DMS53 treated with DMSO at 0.1 percent for 48 hours (cell line): Measurements from ENCODE around the gene C22orf31.
"Not testable (repeated sequence)": the region's sequence is repeated elsewhere in the genome, so short reads cannot be mapped to it uniquely, and the experiment has no call there.

Source experiments
- DNase-seq: peaks from one replicate; lab custom pipeline; 2025; ENCODE audit not compliant: unreplicated experiment; lab: John Stamatoyannopoulos, UW

C22orf31 gene

DNA sequence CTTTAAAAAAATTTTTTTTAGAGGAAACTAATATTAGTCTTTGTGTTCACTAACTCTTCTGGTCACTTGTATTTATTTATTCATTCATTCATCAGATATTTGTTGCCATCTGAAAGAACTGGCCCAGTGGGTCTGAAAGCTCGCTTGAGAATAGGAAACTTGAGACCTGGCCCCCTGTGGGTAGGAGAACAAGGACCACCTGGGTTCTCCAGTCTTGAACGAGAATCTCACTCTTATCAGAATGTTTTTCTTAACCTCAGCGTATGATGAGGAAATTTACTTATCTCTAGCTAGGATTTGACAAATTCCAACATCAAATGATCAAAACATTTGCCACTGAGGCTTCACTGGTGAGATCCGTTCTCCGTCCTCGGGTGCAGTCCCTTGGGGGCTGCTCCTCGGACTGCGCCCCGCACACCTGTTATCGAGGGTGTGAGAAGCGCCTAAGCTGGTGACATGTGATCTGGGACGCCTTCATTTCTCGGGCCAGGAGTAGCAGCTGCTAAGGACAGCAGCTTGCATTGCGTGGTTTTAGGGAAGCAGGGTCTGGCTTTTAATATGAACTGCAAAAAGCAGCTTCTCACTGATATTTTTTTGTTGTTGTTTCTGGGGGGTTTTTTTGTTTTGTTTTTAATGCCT lies 6.3 kb downstream of the C22orf31 start:
- DNase-seq = no peak

DNA sequence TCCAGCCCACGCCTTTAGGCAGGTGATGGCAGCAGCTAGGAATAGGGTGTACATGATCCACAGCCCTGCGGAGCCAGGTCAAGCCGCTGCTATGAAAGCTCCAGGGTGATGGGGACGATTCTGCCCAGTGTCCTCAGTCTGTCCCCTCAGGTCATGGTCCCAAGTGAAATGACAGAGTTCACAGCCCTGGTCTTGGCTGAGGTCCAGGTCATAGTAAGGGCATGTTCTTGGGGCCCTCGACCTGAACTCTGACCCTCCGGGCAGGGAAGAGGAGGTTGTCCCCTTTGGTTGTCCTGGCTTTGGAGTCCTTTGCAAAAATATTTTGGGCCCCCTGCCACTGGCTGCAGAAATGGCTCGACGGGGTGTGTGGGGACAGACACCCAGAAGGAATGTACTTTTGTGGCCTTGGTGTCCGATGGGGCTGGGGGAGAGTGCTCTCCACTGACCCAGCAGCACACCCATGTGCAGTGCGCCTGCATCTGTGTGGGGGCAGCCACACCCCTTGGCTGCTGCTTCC lies 7.3 kb downstream of the C22orf31 start:
- no peak for DNase-seq

DNA sequence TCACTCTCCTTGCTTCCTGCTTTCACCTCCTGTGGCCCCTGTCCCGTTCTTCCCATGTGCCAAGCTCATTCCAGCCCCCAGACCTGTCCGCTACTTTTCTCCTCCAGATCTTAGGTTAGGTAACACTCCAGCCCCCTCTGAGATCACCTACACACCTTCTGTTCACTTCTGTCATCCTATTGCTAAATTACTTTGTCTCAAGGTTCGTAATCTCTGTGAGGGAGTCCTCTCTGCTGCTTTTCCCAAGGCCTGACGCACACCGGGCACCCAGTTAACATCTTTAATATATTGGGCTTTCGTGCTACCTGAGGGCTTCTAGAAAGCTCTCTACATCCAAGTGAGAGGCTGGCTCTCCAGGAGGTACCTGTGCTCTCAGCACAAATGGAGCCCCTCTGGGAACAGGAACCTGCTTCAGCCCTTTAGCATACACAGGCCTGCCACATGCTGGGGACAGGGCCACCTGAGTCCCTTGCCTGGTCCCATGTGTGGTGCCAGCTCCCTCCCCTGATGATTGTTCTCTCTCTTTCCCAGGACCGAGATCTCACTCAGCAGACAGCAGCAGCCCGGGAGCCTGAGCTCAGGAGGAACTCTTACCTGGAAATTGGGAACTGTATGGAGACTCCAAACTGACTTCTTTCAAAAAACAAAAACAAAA lies 8.5 kb downstream of the C22orf31 start:
- DNase-seq = no peak

DNA sequence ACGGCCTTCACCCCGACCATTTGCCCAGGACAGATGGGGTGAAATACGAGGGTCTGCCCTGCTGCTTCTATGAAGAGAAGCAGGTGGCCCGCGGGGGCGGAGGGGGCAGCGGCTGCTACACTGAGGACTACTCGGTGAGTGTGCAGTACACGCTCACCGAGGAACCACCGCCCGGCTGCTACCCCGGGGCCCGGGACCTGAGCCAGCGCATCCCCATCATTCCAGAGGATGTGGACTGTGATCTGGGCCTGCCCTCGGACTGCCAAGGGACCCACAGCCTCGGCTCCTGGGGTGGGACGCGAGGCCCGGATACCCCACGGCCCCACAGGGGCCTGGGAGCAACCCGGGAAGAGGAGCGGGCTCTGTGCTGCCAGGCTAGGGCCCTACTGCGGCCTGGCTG lies 11.2 kb downstream of the C22orf31 start:
- no peak for DNase-seq

DNA sequence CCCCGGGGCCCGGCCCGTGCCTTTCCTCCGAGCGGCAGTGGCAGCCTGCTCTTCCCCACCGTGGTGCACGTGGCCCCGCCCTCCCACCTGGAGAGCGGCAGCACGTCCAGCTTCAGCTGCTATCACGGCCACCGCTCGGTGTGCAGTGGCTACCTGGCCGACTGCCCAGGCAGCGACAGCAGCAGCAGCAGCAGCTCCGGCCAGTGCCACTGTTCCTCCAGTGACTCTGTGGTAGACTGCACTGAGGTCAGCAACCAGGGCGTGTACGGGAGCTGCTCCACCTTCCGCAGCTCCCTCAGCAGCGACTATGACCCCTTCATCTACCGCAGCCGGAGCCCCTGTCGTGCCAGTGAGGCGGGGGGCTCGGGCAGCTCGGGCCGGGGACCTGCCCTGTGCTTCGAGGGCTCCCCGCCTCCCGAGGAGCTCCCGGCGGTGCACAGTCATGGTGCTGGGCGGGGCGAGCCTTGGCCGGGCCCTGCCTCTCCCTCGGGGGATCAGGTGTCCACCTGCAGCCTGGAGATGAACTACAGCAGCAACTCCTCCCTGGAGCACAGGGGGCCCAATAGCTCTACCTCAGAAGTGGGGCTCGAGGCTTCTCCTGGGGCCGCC lies 11.9 kb downstream of the C22orf31 start:
- no peak for DNase-seq

DNA sequence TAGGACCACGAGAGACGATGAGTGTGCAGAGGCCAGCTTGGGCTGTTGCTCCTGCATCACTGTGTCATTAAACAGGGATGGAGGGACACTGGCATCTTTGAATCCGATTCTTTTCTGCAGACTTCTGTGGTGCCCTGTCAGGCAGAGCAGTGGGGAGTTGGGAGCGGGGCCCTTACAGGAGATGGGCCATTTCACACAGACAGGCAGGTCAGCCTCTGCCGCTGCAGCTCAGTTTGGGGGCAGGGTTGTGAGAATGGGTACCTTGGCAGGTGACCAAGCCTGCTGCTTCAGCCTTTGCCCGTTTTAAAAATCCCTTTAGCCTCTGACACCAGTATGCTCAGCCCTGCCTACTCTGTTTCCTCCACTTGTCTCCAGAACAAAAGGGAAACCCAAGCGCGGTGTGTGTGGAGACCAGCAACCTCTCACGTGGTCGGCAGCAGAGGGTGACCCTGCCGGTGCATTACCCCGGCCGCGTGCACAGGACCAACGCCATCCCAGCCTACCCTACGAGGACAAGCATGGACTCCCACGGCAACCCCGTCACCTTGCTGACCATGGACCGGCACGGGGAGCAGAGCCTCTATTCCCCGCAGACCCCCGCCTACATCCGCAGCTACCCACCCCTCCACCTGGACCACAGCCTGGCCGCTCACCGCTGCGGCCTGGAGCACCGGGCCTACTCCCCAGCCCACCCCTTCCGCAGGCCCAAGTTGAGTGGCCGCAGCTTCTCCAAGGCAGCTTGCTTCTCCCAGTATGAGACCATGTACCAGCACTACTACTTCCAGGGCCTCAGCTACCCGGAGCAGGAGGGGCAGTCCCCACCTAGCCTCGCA lies 12.6 kb downstream of the C22orf31 start:
- DNase-seq = no peak

DNA sequence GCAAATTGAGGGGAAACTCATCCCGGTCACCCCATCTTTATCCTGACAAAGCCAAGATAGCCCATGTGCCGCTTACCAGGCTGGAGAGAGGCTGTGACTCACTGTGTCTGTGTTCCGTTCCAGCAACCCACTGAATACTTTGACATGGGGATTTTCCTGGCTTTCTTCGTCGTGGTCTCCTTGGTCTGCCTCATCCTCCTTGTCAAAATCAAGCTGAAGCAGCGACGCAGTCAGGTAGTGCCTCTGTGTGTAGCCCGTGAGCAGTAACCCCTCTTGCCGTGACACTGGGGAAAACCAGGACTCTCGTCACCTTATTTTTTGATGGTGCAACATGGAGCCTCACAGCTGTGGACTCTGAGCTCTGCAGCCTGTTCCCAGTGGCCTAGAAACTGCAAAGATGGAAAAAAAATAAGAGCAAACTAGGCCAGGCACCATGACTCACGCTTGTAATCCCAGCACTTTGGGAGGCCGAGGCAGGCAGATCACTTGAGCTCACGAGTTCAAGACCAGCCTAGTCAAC lies 16.9 kb downstream of the C22orf31 start:
- DNase-seq = no peak

DNA sequence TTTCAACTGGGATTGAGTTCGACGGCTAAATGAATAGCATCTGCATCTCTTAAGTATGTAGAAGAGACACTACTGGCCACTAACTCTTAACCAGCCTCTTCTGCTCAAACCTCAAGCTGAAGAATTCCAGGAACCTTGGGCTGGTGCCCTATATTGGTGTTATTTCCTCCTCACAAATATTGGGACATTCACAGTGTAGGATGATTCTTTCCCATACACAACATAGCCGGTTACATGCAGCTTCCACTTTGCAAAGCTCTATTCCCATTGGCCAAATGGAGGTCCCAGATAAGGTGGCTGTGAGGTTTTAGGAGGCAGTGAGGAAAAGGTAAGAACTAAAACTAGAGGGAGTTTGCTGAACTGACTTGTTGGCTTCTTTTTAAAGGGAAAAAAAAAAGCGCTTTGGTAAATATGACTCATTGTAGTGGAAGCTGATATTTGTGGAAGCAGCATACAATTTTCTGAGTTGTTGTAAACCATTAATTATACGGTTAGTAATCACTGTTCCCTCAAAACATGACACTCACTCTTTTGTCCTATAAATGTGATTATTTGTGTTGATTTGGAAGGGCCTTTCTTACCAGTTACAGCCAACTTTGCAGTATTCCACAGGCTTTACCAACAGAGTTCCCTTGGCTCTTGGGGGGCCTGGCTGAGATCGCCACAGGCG lies 17.6 kb downstream of the C22orf31 start:
- no peak for DNase-seq

DNA sequence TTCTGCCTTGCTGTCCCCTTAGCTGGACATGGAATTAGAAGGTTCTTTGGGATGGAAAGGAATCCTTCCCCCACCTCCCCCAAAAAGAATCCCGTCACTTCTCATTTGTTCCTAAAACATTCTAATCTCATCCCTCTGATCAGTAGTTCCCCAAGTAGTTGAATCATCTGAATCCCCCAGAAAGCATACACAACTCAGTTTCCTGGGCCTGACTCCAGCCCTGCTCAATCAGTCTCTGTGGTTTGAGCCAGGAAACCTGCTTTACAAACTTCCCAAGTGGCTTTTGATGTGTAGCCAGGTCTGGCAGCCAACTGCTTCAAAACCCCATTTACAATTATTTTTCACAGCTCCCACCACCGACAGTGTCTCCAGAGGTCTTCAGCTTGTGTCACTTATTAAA lies 20.2 kb downstream of the C22orf31 start:
- DNase-seq = no peak

DNA sequence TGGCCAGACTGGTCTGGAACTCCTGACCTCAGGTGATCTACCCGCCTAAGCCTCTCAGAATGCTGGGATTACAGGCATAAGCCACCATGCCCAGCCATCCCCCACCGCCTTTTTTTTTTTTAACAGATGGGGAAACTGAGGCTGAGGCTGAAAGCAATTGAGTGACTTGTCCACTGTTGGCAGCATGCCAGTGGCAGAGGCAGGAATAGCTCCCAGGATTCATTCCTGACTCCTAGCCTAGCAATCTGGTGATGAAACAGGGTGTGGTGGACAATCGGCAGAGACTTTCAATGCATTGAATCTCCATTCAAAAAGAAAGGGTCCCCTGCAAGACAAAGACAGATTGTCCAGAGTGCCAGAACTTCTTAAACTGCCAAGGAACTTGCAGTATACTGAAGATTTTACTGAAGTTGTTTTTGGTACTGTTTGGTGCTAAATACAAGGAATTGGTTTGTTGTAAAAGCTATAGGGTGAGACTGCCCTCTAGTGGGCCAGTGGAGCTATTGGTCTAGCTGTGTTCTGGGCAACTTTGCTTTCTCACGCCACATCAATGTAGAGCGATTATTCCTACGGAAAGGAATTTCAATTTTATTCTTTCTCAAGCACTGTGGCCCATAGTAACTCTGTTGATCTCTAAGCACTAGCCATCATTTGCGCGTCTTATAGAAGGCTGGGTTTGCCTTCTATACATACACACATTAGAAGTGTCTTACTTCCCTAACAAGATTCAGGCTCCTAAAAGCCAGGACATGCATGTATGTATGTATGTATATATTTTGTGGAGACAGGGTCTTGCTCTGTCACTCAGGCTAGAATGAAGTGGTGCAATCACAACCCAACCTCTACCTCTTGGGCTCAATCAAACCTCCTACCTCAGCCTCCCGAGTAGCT lies 21.0 kb downstream of the C22orf31 start:
- peak; percentile 11 for DNase-seq

DNA sequence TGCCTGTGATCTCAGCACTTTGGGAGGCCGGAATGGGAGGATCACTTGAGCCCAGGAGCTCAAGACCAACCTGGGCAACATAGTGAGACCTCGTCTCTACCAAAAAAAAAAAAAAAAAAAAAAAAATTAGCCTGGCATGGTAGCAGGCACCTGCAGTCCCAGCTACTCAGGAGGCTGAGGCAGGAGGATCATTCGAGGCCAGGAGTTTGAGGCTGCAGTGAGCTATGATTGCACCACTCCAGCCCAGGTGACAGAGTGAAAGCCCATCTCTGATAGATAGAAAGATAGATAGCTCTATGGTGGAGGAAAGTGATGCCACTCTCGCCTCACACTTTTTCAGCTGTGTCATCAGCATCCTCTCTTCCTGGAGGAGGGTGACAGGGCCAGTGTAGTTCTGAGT lies 21.9 kb downstream of the C22orf31 start:
- not testable (repeated sequence) for DNase-seq

DNA sequence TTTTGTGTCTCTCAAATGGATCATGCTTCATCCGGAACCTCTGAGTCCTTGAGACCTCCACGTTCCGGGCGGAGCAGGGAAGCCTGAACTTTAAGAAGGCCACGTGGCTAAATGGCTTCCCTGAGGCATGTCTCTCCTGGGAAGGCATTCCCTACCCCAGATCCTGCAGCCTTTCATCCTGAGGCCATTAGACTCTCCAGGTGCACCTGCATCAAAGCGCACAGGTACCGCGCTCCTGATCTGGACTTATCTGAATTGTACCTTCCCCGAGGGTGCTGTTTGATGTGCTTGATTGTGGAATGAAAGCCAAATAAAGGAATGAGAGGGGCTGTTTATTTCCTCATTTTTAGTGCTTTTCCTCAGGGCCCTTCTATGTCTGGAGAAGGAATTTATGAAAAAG lies 22.5 kb downstream of the C22orf31 start:
- DNase-seq = no peak

DNA sequence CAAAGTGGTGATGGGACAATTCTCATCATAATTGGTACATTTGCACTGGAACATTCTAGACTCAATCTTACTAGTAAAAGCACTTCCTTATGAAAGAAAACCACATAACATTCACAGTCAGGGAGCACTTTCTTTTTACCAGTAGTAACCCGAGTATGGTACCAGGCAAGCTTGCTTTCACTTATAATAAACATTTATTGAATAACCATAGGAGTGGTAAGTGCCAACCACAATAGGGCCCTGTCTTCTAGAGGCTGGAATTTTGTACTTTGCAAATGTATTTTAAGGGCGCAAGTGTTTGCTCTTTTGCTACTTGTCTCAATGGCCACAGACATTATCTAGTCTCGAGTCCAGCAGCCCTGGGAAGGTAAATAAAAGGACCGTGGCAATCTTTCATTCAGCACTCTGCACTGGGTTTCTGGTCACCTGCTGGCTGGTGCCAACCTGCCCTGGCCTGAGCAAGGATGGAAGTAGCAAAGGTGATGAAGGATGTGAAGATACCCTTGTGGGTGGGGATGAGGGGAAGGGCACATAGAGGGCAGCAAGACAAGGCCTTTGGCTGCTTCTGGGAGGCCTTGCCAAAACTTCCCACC lies 24.2 kb downstream of the C22orf31 start:
- no peak for DNase-seq

DNA sequence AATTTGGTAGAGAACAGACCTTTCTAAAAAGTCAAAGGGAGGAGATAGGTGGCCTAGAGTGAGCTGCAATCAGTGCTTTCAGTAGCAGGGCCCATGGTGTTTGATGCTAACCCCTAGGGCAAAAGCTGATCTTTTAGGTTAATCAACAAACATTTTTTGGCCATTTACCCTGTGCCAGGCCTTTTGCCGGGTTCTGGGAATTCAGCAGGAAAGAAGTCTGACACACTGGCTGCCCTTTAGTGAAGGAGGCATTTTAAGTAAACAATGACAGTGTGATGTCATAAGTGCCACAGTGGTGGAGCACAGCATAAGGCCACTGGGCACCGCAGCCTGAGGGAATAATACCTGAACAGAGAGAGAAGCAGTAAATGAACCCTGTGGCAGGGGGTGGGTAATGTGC lies 29.0 kb downstream of the C22orf31 start:
- DNase-seq = peak; percentile 13

DNA sequence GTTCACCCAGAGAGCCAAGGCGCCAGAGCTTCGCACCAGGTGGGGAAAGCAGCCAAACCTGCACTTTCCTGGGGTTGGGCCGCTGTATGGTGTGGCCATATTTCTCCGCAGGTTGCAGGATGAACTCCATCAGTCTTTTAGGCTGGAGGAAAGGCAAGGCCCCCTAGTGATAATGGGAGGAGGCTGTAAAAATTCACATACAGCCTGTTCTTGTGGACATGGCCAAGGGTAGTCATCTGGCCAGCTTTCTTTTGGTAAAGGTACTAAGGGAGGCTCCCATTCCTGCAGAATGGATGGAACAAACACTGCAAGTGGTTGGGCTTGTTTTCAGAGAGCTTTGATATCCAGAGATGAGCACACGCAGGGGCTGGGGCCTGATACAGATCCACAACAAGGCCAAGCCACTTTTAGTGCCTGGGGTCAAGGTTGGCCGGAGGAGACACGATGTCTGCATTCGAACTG lies 29.6 kb downstream of the C22orf31 start:
- DNase-seq = no peak

DNA sequence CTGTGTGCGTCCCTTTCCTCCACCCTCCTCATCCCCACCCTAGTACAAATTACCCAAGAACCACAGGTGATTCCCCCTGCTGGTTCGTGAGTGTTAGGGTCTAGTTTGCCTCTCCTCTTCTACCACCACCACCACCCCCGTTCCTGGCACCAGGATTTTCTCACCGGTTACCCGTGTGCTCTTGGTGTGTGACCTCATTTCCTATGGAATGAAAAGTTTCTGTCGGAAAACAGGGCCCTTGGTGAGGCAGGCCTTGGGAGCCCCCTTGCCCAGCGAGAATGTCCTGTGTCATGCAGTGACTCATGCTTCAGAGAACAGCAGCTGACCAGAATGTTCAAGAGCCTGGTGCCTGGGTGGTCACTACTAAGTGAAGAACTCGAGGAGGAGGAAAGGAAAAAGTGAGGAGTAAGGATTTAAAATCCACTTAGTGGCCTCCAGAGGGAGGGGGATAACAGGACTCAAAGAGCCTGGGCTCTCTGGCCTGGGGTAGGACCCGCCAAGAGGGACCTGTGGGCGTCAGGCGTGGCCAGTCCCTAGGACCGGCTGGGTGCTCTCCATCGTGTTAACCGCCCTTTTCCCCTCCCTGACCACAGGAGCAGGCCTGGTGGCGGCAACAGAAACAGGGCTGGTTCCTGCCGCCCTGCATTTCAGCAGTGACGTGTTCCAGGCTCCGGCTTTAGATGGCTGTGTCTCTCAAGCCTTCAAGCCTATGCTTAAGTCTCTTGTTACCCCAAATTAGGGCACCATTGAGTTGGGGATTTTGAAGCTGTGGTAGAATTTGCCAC lies 30.2 kb downstream of the C22orf31 start:
- DNase-seq = peak; percentile 2

DNA sequence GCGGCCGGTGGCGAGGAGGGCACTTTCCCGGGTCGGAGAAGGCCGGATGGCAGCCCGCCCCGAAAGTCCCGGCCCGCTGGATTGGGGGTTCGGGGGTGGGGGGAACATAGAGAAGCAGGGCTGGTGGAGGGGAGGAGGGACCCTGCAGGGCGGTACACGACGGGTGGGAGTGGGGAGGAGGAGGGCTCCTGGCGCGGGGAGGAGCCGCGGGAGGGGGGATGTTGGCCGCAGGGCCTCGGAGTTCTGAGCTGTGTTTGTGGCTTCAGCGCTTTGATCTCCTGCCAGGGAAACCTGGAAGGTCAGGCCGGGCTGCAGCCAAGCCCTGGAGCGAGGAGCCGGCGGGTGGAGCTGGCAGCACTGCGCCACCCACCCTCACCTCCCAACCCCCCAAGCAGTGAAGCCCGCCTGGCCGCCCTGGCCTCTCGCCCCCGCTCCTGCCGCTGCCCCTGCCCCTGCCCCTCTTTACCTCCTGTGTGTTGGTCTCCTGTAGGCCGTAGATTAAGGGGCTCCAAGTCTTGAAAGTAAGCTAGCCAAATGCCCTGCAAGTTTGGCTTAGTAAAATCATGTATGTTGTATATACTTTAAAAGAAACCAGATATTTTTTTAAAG lies 30.9 kb downstream of the C22orf31 start:
- peak; percentile 21 for DNase-seq

DNA sequence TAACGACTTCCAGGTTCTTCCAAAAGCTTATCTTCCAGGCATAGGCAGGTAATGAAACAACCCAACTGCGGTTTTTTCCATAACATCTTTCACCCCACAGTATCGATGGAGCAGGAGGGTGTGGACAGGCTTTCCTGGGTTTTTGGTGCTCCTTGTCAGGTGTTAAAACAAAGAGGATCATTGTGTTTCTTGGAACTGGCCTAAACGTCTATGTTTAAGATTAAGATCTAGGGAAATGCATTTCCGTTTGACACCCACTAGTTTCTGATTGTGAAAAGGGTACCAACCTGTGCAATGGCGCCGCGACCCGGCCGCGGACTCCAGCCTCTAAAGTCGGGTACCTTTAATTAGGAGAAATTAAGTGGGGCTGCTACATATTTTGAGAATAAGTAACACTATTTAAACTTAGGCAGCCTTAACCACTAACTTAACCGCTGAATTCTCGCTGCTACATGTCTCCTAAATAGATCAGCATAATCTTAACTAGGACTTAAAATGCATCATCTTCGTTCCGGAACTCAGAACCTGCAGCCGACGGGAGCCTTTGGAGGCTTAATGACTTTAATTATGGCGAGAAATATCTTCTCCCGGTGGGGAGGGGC lies 31.5 kb downstream of the C22orf31 start:
- no peak for DNase-seq
